GM12878 (cell line): ENCODE results near the gene PYGB. TPM values are rescaled to one million over a fixed set of nuclear protein-coding genes. Genes with fewer than 3 reads are reported as not detected.

Source experiments
- ATAC-seq: fragments of 200-7000 bp; cut with Tn5 transposase; 3 replicates; pipeline ENCODE4 v1.9.1; 2020; ENCODE audit warnings: mild to moderate bottlenecking, moderate library complexity
- BruUV-seq: library from RNA; stranded (reverse); fragments of 400-500 nt; replicated peaks from 2 replicates; lab custom pipeline; 2021; lab: Mats Ljungman, UMichigan
- CTCF ChIA-PET: fragments of 300-600 bp; sonication (Branson Sonifier 250); formaldehyde crosslinking; extraction: SDS; loops from one replicate; lab custom pipeline; 2021; ENCODE audit warnings: inconsistent platforms; lab: Yijun Ruan, JAX
- POLR2A ChIA-PET: fragments of 350-600 bp; formaldehyde crosslinking; extraction: SDS; loops from one replicate; lab custom pipeline; 2021; ENCODE audit warnings: inconsistent platforms; lab: Charles Lee
- RAD21 ChIA-PET: fragments of 300-600 bp; sonication (Branson Sonifier 250); formaldehyde crosslinking; loops from one replicate; lab custom pipeline; 2023; ENCODE audit warnings: antibody characterized with exemption; ENCODE audit not compliant: unreplicated experiment; lab: Charles Lee
- SMC1A ChIA-PET: fragments of 300-600 bp; sonication (Branson Sonifier 250); formaldehyde crosslinking; loops from one replicate; lab custom pipeline; 2023; ENCODE audit not compliant: unreplicated experiment, uncharacterized antibody; lab: Charles Lee
- DNase-seq: peaks from one replicate; pipeline ENCODE4 v3.0.0-alpha.2; 2011; ENCODE audit warnings: low read depth, low spot score
- FAIRE-seq: peaks from 3 replicates; lab custom pipeline; 2011; peaks lifted over from hg19 to GRCh38; lab: Jason Lieb, UNC
- H2AFZ ChIP-seq: 2 replicates; pipeline ENCODE4 v1.6.0; 2011; ENCODE audit warnings: low read depth, low read length, control low read depth; ENCODE audit not compliant: control insufficient read depth
- H3K27ac ChIP-seq: 2 replicates; pipeline ENCODE4 v1.5.1; 2011; ENCODE audit warnings: control low read depth; ENCODE audit not compliant: control insufficient read depth, insufficient read depth
- H3K27me3 ChIP-seq, 2 experiments: replicated peaks in 1 of 2; 2 replicates each; pipeline versions ENCODE4 v1.6.0 to v1.6.1; 2011; ENCODE audit warnings: low read length in 1 of 2; ENCODE audit not compliant: control insufficient read depth in 2 of 2, insufficient read depth in 2 of 2
- H3K36me3 ChIP-seq, 2 experiments: 2 replicates each; pipeline ENCODE4 v1.5.1; 2011; ENCODE audit warnings: low read length in 1 of 2; ENCODE audit not compliant: control insufficient read depth in 2 of 2, insufficient read depth in 2 of 2
- H3K4me1 ChIP-seq: 2 replicates; pipeline ENCODE4 v1.6.1; 2011; ENCODE audit warnings: mild to moderate bottlenecking, low read length, moderate library complexity, mixed read lengths; ENCODE audit not compliant: control insufficient read depth, insufficient read depth
- H3K4me2 ChIP-seq: 2 replicates; pipeline ENCODE4 v1.6.0; 2011; ENCODE audit warnings: control low read depth; ENCODE audit not compliant: control insufficient read depth, insufficient read depth
- H3K4me3 ChIP-seq: fragments of 200-600 bp; sonication (generic); 2 replicates; pipeline ENCODE4 v1.5.1; 2016
- H3K79me2 ChIP-seq: 2 replicates; pipeline ENCODE4 v1.6.0; 2011; ENCODE audit warnings: low read length; ENCODE audit not compliant: control insufficient read depth, insufficient read depth
- H3K9ac ChIP-seq: 2 replicates; pipeline ENCODE4 v1.8.0; 2011; ENCODE audit warnings: low read length, control low read depth, mixed read lengths; ENCODE audit not compliant: control insufficient read depth, insufficient read depth
- H3K9me3 ChIP-seq: replicated peaks from 3 replicates; pipeline ENCODE4 v1.5.1; 2011; ENCODE audit warnings: mild to moderate bottlenecking, low read length; ENCODE audit not compliant: control insufficient read depth, insufficient read depth
- H4K20me1 ChIP-seq: 2 replicates; pipeline ENCODE4 v1.6.0; 2011; ENCODE audit not compliant: control insufficient read depth, insufficient read depth
- ZBED1 ChIP-seq: IDR thresholded peaks from 2 replicates; pipeline ENCODE4 v1.6.1; 2016; ENCODE audit warnings: borderline replicate concordance
- ZNF207 ChIP-seq: fragments of 450-650 bp; IDR thresholded peaks from 2 replicates; pipeline ENCODE4 v1.6.1; 2014; ENCODE audit warnings: antibody characterized with exemption, mild to moderate bottlenecking, borderline replicate concordance
- ZZZ3 ChIP-seq: IDR thresholded peaks from 2 replicates; pipeline ENCODE4 v1.6.1; 2011; ENCODE audit warnings: low read depth; ENCODE audit not compliant: control insufficient read depth, insufficient read length
- WGBS: methylation state at CpG from one replicate; pipeline ENCODE4 v1.1.6; 2016; ENCODE audit warnings: low lambda C conversion rate; ENCODE audit not compliant: insufficient replicate concordance, insufficient coverage; ENCODE audit errors: missing lambda C conversion rate; 5-methylcytosine and 5-hydroxymethylcytosine counted together
- in situ Hi-C: fragments of 300-500 bp; cut with MboI; formaldehyde crosslinking; loops from 9 replicates; pipeline ENCODE4 v1.14.3; 2018; ENCODE audit warnings: mixed read lengths
- intact Hi-C: fragments of 100-400 bp; cut with micrococcal nuclease; formaldehyde crosslinking; loops from one replicate; pipeline ENCODE4 v1.14.2; 2022; ENCODE audit not compliant: unreplicated experiment
- polyA plus RNA-seq, 11 experiments: library from polyadenylated mRNA; depleted of rRNA in 4 of 11; unstranded in 6 of 11; stranded (reverse) in 5 of 11; fragments of >200 nt; fragmentation: Nextera tagmentation in 4 of 11; fragmentation: Illumina TruSeq in 1 of 11; extraction: Ambion mirVana in 4 of 11; extraction: Trizol in 1 of 11; gene quantifications; 1 replicate in 1 of 11; 2 replicates in 10 of 11; pipeline versions ENCODE4 v1.2.1 to v1.2.3, GENCODE V29; 2011 to 2016; ENCODE audit warnings: inconsistent platforms in 2 of 11, missing spikeins in 2 of 11, low read depth in 1 of 11
- small RNA-seq: library from RNA; depleted of rRNA; stranded (forward); fragments of <200 nt; gene quantifications from one replicate; pipeline ENCODE3, GENCODE V24; 2014
- total RNA-seq, 4 experiments: library from RNA; depleted of rRNA in 3 of 4; stranded (reverse); fragments of >200 nt in 3 of 4; fragmentation: Illumina TruSeq in 1 of 4; extraction: Trizol in 1 of 4; gene quantifications; 2 replicates each; pipeline versions ENCODE4 v1.2.1 to v1.2.3, GENCODE V29; 2013 to 2021
- TF ChIP-seq, protein P1 (sequence below): fragments of 450-650 bp; IDR thresholded peaks from 2 replicates; pipeline ENCODE4 v1.6.1; 2017; ENCODE audit warnings: mild to moderate bottlenecking, low read depth, inconsistent platforms; ENCODE audit not compliant: poor library complexity, severe bottlenecking

The PYGB gene
- total and polyA plus RNA-seq, 10 of the 15 experiments (the other 5 are each of a cell fraction or from before 2014, with no cell fraction given): 0.34 to 33.5 (median 21.8) TPM

DNA sequence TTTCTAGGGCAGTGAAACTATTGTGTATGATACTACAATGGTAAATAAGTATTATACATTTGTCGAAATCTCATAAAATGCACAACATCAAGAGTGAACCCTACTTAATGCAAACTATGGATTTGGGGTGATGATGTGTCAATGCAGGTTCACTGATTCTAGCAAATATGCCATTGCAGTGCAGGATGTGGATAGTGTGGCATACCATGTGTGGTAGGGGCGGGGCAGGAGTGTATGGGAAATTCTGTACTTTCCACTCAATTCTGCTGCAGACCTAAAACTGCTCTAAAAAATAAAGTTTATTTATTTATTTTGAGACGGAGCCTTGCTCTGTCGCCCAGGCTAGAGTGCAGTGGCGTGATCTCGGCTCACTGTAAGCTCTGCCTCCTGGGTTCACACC lies 98.5 kb downstream of the PYGB start:
- ChIA-PET SMC1A (interaction anchor here (1.5 kb wide), 1 partner anchor 26 kb away, joined by 4 read pairs; no protein-coding TSS in a partner anchor), RAD21 (no interaction called here), CTCF (no interaction called here), POLR2A (interaction anchor here (1.2 kb wide), 1 partner anchor 20 kb away, joined by 3 read pairs; no protein-coding TSS in a partner anchor)
- intact Hi-C loops: no loop called here
- H3K27ac ChIP-seq: no peak overlapping the region
- H3K27me3 ChIP-seq: no peaks in the 10 kb centered on the region
- no peak overlapping the region for H3K4me2 ChIP-seq
- H3K4me3 ChIP-seq: no peak overlapping the region
- no peak for DNase-seq
- no peak overlapping the region for H2AFZ ChIP-seq
- H3K9me3 ChIP-seq: no peaks in the 10 kb centered on the region
- 96% methylated on average over 6 of the region's 6 CpGs for WGBS
- H4K20me1 ChIP-seq: peaks cover 2% of the 10 kb centered on the region; the same call in 1 of the 2 replicates
- no peak for TF ChIP-seq ZZZ3
- no peak for TF ChIP-seq ZBED1
- TF ChIP-seq ZNF207: no peak
- TF ChIP-seq, protein P1, sequence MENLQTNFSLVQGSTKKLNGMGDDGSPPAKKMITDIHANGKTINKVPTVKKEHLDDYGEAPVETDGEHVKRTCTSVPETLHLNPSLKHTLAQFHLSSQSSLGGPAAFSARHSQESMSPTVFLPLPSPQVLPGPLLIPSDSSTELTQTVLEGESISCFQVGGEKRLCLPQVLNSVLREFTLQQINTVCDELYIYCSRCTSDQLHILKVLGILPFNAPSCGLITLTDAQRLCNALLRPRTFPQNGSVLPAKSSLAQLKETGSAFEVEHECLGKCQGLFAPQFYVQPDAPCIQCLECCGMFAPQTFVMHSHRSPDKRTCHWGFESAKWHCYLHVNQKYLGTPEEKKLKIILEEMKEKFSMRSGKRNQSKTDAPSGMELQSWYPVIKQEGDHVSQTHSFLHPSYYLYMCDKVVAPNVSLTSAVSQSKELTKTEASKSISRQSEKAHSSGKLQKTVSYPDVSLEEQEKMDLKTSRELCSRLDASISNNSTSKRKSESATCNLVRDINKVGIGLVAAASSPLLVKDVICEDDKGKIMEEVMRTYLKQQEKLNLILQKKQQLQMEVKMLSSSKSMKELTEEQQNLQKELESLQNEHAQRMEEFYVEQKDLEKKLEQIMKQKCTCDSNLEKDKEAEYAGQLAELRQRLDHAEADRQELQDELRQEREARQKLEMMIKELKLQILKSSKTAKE: no peak
- peaks cover 25% of the 10 kb centered on the region for H3K79me2 ChIP-seq
- no peaks in the 10 kb centered on the region; a peak in 1 of 4 replicates for H3K36me3 ChIP-seq
- no peak for FAIRE-seq
- no peaks in the 10 kb centered on the region for H3K4me1 ChIP-seq
- no TSS peak for BruUV-seq
- peak; percentile 48; the same call in 2 of the 3 replicates for ATAC-seq
- no peak overlapping the region for H3K9ac ChIP-seq
- in situ Hi-C loops: no loop called here

Small RNA genes lying within 50 kb of the gene (small RNA-seq; reads per million reads assigned to genes)
- gene AL035252.4 (not detected), gene AL121772.2 (not detected), gene RF00019 (not detected)

Other genes with a start within 250 kb of the PYGB start
- gene ACSS1, start 189.9 kb upstream of the PYGB start, total RNA-seq (2014; rRNA removed): 30.5 and 35.2 TPM in 2 replicates
- 13.1 and 13.6 TPM in 2 replicates for gene ACSS1, start 189.9 kb upstream of the PYGB start, total RNA-seq (2014; rRNA removed; fragmentation: Illumina TruSeq; extraction: Trizol)
- gene ACSS1, start 189.9 kb upstream of the PYGB start, total RNA-seq (2021): 44.4 and 44.9 TPM in 2 replicates
- 22.2 and 31.1 TPM in 2 replicates for gene ACSS1, start 189.9 kb upstream of the PYGB start, polyA plus RNA-seq (2011; rRNA removed)
- 25.0 and 31.1 TPM in 2 replicates for gene ACSS1, start 189.9 kb upstream of the PYGB start, polyA plus RNA-seq (2014; fragmentation: Illumina TruSeq; extraction: Trizol)
- gene ACSS1, start 189.9 kb upstream of the PYGB start, polyA plus RNA-seq (2014; fragmentation: Nextera tagmentation; extraction: Ambion mirVana): 1 to 10 TPM; 1.3 to 6.7 TPM
- gene ACSS1, start 189.9 kb upstream of the PYGB start, polyA plus RNA-seq (2014; rRNA removed): 33.0 and 36.4 TPM in 2 replicates
- gene ACSS1, start 189.9 kb upstream of the PYGB start, polyA plus RNA-seq (2016; fragmentation: Nextera tagmentation; extraction: Ambion mirVana): 10 to 100 TPM; 27.4 to 36.6 TPM
- gene VSX1, start 165.9 kb upstream of the PYGB start, total RNA-seq (2014; rRNA removed): not detected in 2 replicates
- gene VSX1, start 165.9 kb upstream of the PYGB start, total RNA-seq (2014; rRNA removed; fragmentation: Illumina TruSeq; extraction: Trizol): not detected in 2 replicates
- not detected in 2 replicates for gene VSX1, start 165.9 kb upstream of the PYGB start, total RNA-seq (2021)
- gene VSX1, start 165.9 kb upstream of the PYGB start, polyA plus RNA-seq (2011; rRNA removed): 0.03 and 0.05 TPM in 2 replicates
- not detected in 2 replicates for gene VSX1, start 165.9 kb upstream of the PYGB start, polyA plus RNA-seq (2014; fragmentation: Illumina TruSeq; extraction: Trizol)
- gene VSX1, start 165.9 kb upstream of the PYGB start, polyA plus RNA-seq (2014; fragmentation: Nextera tagmentation; extraction: Ambion mirVana): not detected
- not detected in 2 replicates for gene VSX1, start 165.9 kb upstream of the PYGB start, polyA plus RNA-seq (2014; rRNA removed)
- gene VSX1, start 165.9 kb upstream of the PYGB start, polyA plus RNA-seq (2016; fragmentation: Nextera tagmentation; extraction: Ambion mirVana): not detected
- 36.8 and 38.0 TPM in 2 replicates for gene ENTPD6, start 52.4 kb upstream of the PYGB start, total RNA-seq (2014; rRNA removed)
- gene ENTPD6, start 52.4 kb upstream of the PYGB start, total RNA-seq (2014; rRNA removed; fragmentation: Illumina TruSeq; extraction: Trizol): 20.9 and 22.9 TPM in 2 replicates
- 40.1 and 45.4 TPM in 2 replicates for gene ENTPD6, start 52.4 kb upstream of the PYGB start, total RNA-seq (2021)
- gene ENTPD6, start 52.4 kb upstream of the PYGB start, polyA plus RNA-seq (2011; rRNA removed): 24.7 and 35.3 TPM in 2 replicates
- gene ENTPD6, start 52.4 kb upstream of the PYGB start, polyA plus RNA-seq (2014; fragmentation: Illumina TruSeq; extraction: Trizol): 11.7 and 19.2 TPM in 2 replicates
- 1 to 10 TPM in 1 of 2 experiments, under 1 TPM in 1; 0.53 to 2.5 TPM for gene ENTPD6, start 52.4 kb upstream of the PYGB start, polyA plus RNA-seq (2014; fragmentation: Nextera tagmentation; extraction: Ambion mirVana)
- gene ENTPD6, start 52.4 kb upstream of the PYGB start, polyA plus RNA-seq (2014; rRNA removed): 36.8 and 42.1 TPM in 2 replicates
- gene ENTPD6, start 52.4 kb upstream of the PYGB start, polyA plus RNA-seq (2016; fragmentation: Nextera tagmentation; extraction: Ambion mirVana): 10 to 100 TPM; 29.6 to 32.7 TPM
- 22.8 and 33.0 TPM in 2 replicates for gene ABHD12, start 142.8 kb downstream of the PYGB start, total RNA-seq (2014; rRNA removed)
- gene ABHD12, start 142.8 kb downstream of the PYGB start, total RNA-seq (2014; rRNA removed; fragmentation: Illumina TruSeq; extraction: Trizol): 15.9 and 22.0 TPM in 2 replicates
- gene ABHD12, start 142.8 kb downstream of the PYGB start, total RNA-seq (2021): 37.1 and 42.2 TPM in 2 replicates
- 14.2 and 16.1 TPM in 2 replicates for gene ABHD12, start 142.8 kb downstream of the PYGB start, polyA plus RNA-seq (2011; rRNA removed)
- gene ABHD12, start 142.8 kb downstream of the PYGB start, polyA plus RNA-seq (2014; fragmentation: Illumina TruSeq; extraction: Trizol): 19.8 and 27.6 TPM in 2 replicates
- gene ABHD12, start 142.8 kb downstream of the PYGB start, polyA plus RNA-seq (2014; fragmentation: Nextera tagmentation; extraction: Ambion mirVana): 1 to 10 TPM; 1.5 to 4.1 TPM
- 25.7 and 28.8 TPM in 2 replicates for gene ABHD12, start 142.8 kb downstream of the PYGB start, polyA plus RNA-seq (2014; rRNA removed)
- 10 to 100 TPM; 52.4 to 61.8 TPM for gene ABHD12, start 142.8 kb downstream of the PYGB start, polyA plus RNA-seq (2016; fragmentation: Nextera tagmentation; extraction: Ambion mirVana)
- 31.1 and 35.3 TPM in 2 replicates for gene GINS1, start 159.6 kb downstream of the PYGB start, total RNA-seq (2014; rRNA removed)
- gene GINS1, start 159.6 kb downstream of the PYGB start, total RNA-seq (2014; rRNA removed; fragmentation: Illumina TruSeq; extraction: Trizol): 26.1 and 29.1 TPM in 2 replicates
- gene GINS1, start 159.6 kb downstream of the PYGB start, total RNA-seq (2021): 33.8 and 35.6 TPM in 2 replicates
- 34.1 and 47.5 TPM in 2 replicates for gene GINS1, start 159.6 kb downstream of the PYGB start, polyA plus RNA-seq (2011; rRNA removed)
- 25.2 and 30.0 TPM in 2 replicates for gene GINS1, start 159.6 kb downstream of the PYGB start, polyA plus RNA-seq (2014; fragmentation: Illumina TruSeq; extraction: Trizol)
- 10 to 100 TPM; 13.0 to 20.0 TPM for gene GINS1, start 159.6 kb downstream of the PYGB start, polyA plus RNA-seq (2014; fragmentation: Nextera tagmentation; extraction: Ambion mirVana)
- 25.3 and 29.6 TPM in 2 replicates for gene GINS1, start 159.6 kb downstream of the PYGB start, polyA plus RNA-seq (2014; rRNA removed)
- 10 to 100 TPM; 40.5 to 44.6 TPM for gene GINS1, start 159.6 kb downstream of the PYGB start, polyA plus RNA-seq (2016; fragmentation: Nextera tagmentation; extraction: Ambion mirVana)